Measurements from ENCODE around the gene PRPF19.

Gene PRPF19

GRCh38 chr11:60841797-60842667 is 64.4 kb downstream of the PRPF19 start, which contains the start of gene CCDC86:
Gene CCDC86, plus strand, starts transcription at chr11:60842113. Its CDS starts 12 bp downstream, at chr11:60842125.
- peak; percentile 83 to 96 (median 92) for DNase-seq
